ENCODE data around the gene PFDN5. TPM values are rescaled to one million over a fixed set of nuclear protein-coding genes. Genes with fewer than 3 reads are reported as not detected.

PFDN5 gene
- total RNA-seq, 2 experiments from 2014 or later: 264 to 348 TPM

- Histone ChIP-seq H4K20me1 (ENCODE audit: insufficient read depth, low read length) (no peaks in the 10 kb centered on the region), H2AFZ (ENCODE audit: low read length) (peak overlapping the region; percentile 52; the same call in 1 of the 2 replicates), H3K9me3 (ENCODE audit: low read length) (no peaks in the 10 kb centered on the region), H3K36me3 (ENCODE audit: insufficient read depth, low read length) (peaks cover 9% of the 10 kb centered on the region; the same call in 1 of the 2 replicates), H3K79me2 (ENCODE audit: insufficient read depth, low read depth, low read length) (peaks cover 12% of the 10 kb centered on the region; the same call in 1 of the 2 replicates), H3K4me1 (ENCODE audit: insufficient read depth, low read length, poor library complexity, severe bottlenecking) (peaks cover 33% of the 10 kb centered on the region), H3K4me2 (ENCODE audit: low read length) (peak overlapping the region; percentile 100), H3K4me3 (ENCODE audit: low read depth, low read length, poor library complexity, severe bottlenecking) (peak overlapping the region; percentile 91), H3K27ac (ENCODE audit: low read depth, low read length, poor library complexity, severe bottlenecking) (peak overlapping the region; percentile 38), H3K9me2 (ENCODE audit: insufficient read depth, low read length) (no peaks in the 10 kb centered on the region)
- no peak for DNase-seq (ENCODE audit: low spot score)
- intact Hi-C loops (cut with micrococcal nuclease; ENCODE audit: unreplicated experiment): loop anchor here (2.0 kb wide), 2 partner anchors 32 to 42 kb away; partner anchors contain the start of gene PFDN5
- POLR2A ChIA-PET: interaction anchor here (0.8 to 2.6 kb wide), 4 partner anchors 15 to 71 kb away, joined by 3 to 20 read pairs (median 4); partner anchors contain the start of genes CSAD, ESPL1 and ITGB7
- BruUV-seq (replicated peaks): no TSS peak
- TF ChIP-seq EZH2phosphoT487 (IDR thresholded peaks at IDR 0.05; ENCODE audit: borderline replicate concordance, low read depth, low read length): no peak
- TF ChIP-seq CTCF (conservative IDR thresholded peaks at IDR 0.05; ENCODE audit: low read length): peak; percentile 26; the same call in 1 of the 2 replicates
- CTCF ChIA-PET (ENCODE audit: unreplicated experiment): interaction anchor here (1.2 to 1.4 kb wide), 2 partner anchors 15 to 38 kb away, joined by 4 read pairs; partner anchors contain the start of gene ESPL1
These were observed 42.9 kb upstream of the PFDN5 start for GRCh38 chr12:53252349-53252916.

GRCh38 chr12:53253298-53253697 is 42.0 kb upstream of the PFDN5 start:
- no peak for DNase-seq (ENCODE audit: low spot score)
- peak overlapping the region; percentile 91 for H3K4me3 ChIP-seq (ENCODE audit: low read depth, low read length, poor library complexity, severe bottlenecking)
- H3K27ac ChIP-seq (ENCODE audit: low read depth, low read length, poor library complexity, severe bottlenecking): no peak overlapping the region
- H3K4me2 ChIP-seq (ENCODE audit: low read length): peak overlapping the region; percentile 100
- intact Hi-C loops (cut with micrococcal nuclease; ENCODE audit: unreplicated experiment): loop anchor here (2.0 kb wide), 2 partner anchors 32 to 42 kb away; partner anchors contain the start of gene PFDN5
- H3K79me2 ChIP-seq (ENCODE audit: insufficient read depth, low read depth, low read length): peaks cover 12% of the 10 kb centered on the region; the same call in 1 of the 2 replicates
- peaks cover 33% of the 10 kb centered on the region for H3K4me1 ChIP-seq (ENCODE audit: insufficient read depth, low read length, poor library complexity, severe bottlenecking)
- TF ChIP-seq EZH2phosphoT487 (IDR thresholded peaks at IDR 0.05; ENCODE audit: borderline replicate concordance, low read depth, low read length) (no peak), CTCF (conservative IDR thresholded peaks at IDR 0.05; ENCODE audit: low read length) (no peak)
- H3K9me2 ChIP-seq (ENCODE audit: insufficient read depth, low read length): no peaks in the 10 kb centered on the region
- no peaks in the 10 kb centered on the region for H3K9me3 ChIP-seq (ENCODE audit: low read length)
- H3K36me3 ChIP-seq (ENCODE audit: insufficient read depth, low read length): peaks cover 9% of the 10 kb centered on the region; the same call in 1 of the 2 replicates
- H2AFZ ChIP-seq (ENCODE audit: low read length): no peak overlapping the region
- H4K20me1 ChIP-seq (ENCODE audit: insufficient read depth, low read length): no peaks in the 10 kb centered on the region
- CTCF ChIA-PET (ENCODE audit: unreplicated experiment): interaction anchor here (1.4 kb wide), 1 partner anchor 39 kb away, joined by 4 read pairs; no protein-coding TSS in a partner anchor
- no TSS peak for BruUV-seq (replicated peaks)
- POLR2A ChIA-PET: interaction anchor here (0.8 to 2.6 kb wide), 3 partner anchors 14 to 72 kb away, joined by 3 to 20 read pairs (median 6); partner anchors contain the start of genes CSAD and ESPL1
